Smooth muscle cell (in vitro differentiated cells): ENCODE results near the gene ADAMTSL5. TPM values are rescaled to one million over a fixed set of nuclear protein-coding genes. Genes with fewer than 3 reads are reported as not detected.

ENCODE experiments used
- DNase-seq: peaks from one replicate; lab custom pipeline; 2025; ENCODE audit not compliant: unreplicated experiment; lab: John Stamatoyannopoulos, UW
- H2AFZ ChIP-seq: fragments of 200-600 bp; sonication (generic); 2 replicates; pipeline ENCODE4 v1.6.0; 2016; ENCODE audit warnings: antibody characterized with exemption, low read depth, mild to moderate bottlenecking
- H3F3A ChIP-seq: fragments of 200-600 bp; sonication (generic); 2 replicates; pipeline ENCODE4 v1.6.0; 2017; ENCODE audit warnings: antibody characterized with exemption, low read depth
- H3K27ac ChIP-seq: fragments of 200-600 bp; sonication (generic); 2 replicates; pipeline ENCODE4 v1.5.1; 2016; ENCODE audit warnings: low read depth, mild to moderate bottlenecking
- H3K27me3 ChIP-seq: fragments of 200-600 bp; sonication (generic); 2 replicates; pipeline ENCODE4 v1.6.1; 2016; ENCODE audit warnings: low read depth, mild to moderate bottlenecking
- H3K36me3 ChIP-seq: fragments of 200-600 bp; sonication (generic); 2 replicates; pipeline ENCODE4 v1.5.1; 2016; ENCODE audit warnings: low read depth
- H3K4me1 ChIP-seq: fragments of 200-600 bp; sonication (generic); 2 replicates; pipeline ENCODE4 v1.5.1; 2016; ENCODE audit warnings: low read depth
- H3K4me2 ChIP-seq: fragments of 200-600 bp; sonication (generic); 2 replicates; pipeline ENCODE4 v1.6.0; 2016; ENCODE audit warnings: mild to moderate bottlenecking
- H3K4me3 ChIP-seq: fragments of 200-600 bp; sonication (generic); 2 replicates; pipeline ENCODE4 v1.5.1; 2016; ENCODE audit warnings: mild to moderate bottlenecking
- H3K79me2 ChIP-seq: fragments of 200-600 bp; sonication (generic); 2 replicates; pipeline ENCODE4 v1.6.0; 2016; ENCODE audit warnings: low read depth, mild to moderate bottlenecking
- H3K9ac ChIP-seq: fragments of 200-600 bp; sonication (generic); 2 replicates; pipeline ENCODE4 v1.6.0; 2016; ENCODE audit warnings: low read depth
- H3K9me3 ChIP-seq: fragments of 200-600 bp; sonication (generic); replicated peaks from 2 replicates; pipeline ENCODE4 v1.5.1; 2016; ENCODE audit warnings: low read depth
- H4K20me1 ChIP-seq: fragments of 200-600 bp; sonication (generic); 2 replicates; pipeline ENCODE4 v1.6.0; 2016; ENCODE audit warnings: low read depth
- WGBS: methylation state at CpG from one replicate; pipeline ENCODE4 v1.1.7; 2016; ENCODE audit warnings: low lambda C conversion rate; 5-methylcytosine and 5-hydroxymethylcytosine counted together
- polyA plus RNA-seq: library from polyadenylated mRNA; unstranded; fragments of >200 nt; fragmentation: Nextera tagmentation; extraction: Ambion mirVana; gene quantifications from 2 replicates; pipeline ENCODE4 v1.2.1, GENCODE V29; 2016
- total RNA-seq: library from RNA; depleted of rRNA; stranded (reverse); fragments of >200 nt; gene quantifications from 2 replicates; pipeline ENCODE4 v1.2.3, GENCODE V29; 2014
- TF ChIP-seq, protein P1 (sequence below): fragments of 200-600 bp; sonication (generic); IDR thresholded peaks from 2 replicates; pipeline ENCODE4 v1.5.1; 2017; ENCODE audit warnings: borderline replicate concordance, mild to moderate bottlenecking, antibody characterized with exemption; ENCODE audit not compliant: insufficient read depth, poor library complexity, severe bottlenecking

Gene ADAMTSL5
- total and polyA plus RNA-seq, 2 experiments from 2014 or later: 16.4 to 24.3 TPM

DNA sequence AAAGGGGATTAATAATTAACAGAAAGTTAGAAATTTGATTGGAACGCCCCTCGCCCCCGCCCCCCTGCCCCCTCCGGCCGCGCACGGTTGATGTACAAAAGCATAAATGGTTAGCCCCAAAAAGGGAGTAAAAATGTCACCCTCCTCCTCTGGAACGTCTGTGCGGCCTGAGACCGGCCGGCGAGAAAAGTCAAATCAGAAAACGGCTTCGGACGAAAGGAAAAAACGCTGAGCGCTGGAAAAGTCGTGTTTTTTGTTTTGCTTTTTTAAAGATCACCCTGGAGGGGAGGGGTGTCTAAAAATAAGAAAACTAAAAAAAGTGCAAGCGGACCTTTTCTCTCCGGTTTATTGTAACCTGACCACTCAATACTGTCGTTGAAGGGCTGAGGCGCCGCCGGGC is 42.1 kb upstream of the ADAMTSL5 start:
- Histone ChIP-seq H3K9me3 (no peaks in the 10 kb centered on the region), H3K4me1 (no peaks in the 10 kb centered on the region), H3K27ac (no peak overlapping the region), H3K4me2 (no peak overlapping the region), H3K36me3 (no peaks in the 10 kb centered on the region), H2AFZ (no peak overlapping the region), H3K9ac (no peak overlapping the region), H3K27me3 (no peaks in the 10 kb centered on the region), H3K79me2 (peaks cover 28% of the 10 kb centered on the region), H4K20me1 (peaks cover 74% of the 10 kb centered on the region), H3K4me3 (no peak overlapping the region), H3F3A (no peaks in the 10 kb centered on the region)
- TF ChIP-seq, protein P1, sequence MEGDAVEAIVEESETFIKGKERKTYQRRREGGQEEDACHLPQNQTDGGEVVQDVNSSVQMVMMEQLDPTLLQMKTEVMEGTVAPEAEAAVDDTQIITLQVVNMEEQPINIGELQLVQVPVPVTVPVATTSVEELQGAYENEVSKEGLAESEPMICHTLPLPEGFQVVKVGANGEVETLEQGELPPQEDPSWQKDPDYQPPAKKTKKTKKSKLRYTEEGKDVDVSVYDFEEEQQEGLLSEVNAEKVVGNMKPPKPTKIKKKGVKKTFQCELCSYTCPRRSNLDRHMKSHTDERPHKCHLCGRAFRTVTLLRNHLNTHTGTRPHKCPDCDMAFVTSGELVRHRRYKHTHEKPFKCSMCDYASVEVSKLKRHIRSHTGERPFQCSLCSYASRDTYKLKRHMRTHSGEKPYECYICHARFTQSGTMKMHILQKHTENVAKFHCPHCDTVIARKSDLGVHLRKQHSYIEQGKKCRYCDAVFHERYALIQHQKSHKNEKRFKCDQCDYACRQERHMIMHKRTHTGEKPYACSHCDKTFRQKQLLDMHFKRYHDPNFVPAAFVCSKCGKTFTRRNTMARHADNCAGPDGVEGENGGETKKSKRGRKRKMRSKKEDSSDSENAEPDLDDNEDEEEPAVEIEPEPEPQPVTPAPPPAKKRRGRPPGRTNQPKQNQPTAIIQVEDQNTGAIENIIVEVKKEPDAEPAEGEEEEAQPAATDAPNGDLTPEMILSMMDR: no peak
- no peak for DNase-seq
- WGBS: 97% methylated on average over 20 of the region's 24 CpGs

DNA sequence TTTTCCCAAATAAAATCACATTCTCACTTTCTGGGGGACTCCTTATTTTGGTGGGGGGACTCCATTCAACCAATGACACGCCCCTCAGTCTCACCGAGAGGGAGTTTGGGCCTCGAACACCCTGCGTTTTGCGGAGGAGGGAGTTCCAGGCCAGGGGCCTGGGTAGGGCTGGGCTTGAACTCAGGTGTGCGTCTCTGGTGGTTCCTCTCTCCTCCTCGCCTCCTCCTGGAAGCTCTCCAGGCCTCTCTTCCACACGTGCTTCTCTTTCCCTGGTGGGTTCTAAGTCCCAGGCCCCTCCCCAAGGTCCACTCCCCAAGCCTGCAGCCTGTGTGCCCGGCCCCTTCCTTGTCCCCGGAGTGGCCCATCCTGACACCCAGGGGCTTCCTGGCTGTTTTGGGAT is 40.6 kb upstream of the ADAMTSL5 start:
- TF ChIP-seq, protein P1: no peak
- no peak overlapping the region for H3K9ac ChIP-seq

DNA sequence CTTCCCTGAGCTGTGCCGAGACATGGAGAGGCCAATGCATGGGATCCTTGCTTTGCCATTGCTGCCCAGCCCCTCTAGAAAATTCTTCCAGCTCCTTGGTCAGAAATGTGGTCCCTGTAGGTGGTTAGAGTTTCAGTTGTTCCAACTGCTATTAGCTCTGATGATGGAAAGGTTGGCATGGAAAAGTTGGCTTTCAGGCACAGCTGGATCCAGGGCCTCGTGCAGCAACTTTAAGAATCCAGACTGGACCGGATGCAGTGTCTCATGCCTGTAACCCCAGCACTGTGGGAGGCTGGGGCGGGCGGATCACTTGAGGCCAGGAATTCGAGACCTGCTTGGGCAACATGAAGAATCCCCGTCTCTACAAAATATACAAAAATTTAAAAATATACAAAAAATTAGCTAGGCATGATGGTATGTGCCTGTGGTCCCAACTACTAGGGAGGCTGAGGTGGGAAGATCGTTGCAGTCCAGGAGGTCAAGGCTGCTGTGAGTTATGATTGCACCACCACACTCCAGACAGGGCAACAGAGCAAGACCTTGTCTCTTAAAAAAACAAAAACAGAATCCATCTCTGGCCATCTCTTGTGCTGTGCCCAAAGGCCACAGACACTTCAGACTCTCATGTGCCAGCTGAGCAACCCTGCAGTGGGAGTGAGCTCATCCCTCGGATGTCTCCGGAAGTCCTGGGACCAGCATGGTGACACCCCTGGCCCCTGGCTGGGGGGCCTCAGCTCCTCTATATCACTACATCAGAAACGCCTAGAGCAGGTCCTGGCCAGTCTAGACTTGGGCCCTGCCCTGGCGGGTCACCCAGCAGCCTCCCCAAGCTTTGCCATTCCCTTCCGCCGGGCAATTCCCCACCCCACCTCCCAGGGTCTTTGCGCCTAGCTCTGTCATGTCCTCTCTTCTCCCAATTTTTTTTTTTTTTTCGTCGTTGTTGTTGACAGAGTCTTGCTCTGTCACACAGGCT is 38.5 kb upstream of the ADAMTSL5 start:
- no peak overlapping the region for H3K4me2 ChIP-seq
- WGBS: 92% methylated on average over 17 of the region's 17 CpGs
- no peaks in the 10 kb centered on the region for H3K36me3 ChIP-seq

More for the DNA sequence above, 40.6 kb upstream of the ADAMTSL5 start:
- Histone ChIP-seq H3K4me1 (no peaks in the 10 kb centered on the region), H4K20me1 (peaks cover 58% of the 10 kb centered on the region), H3K27ac (no peak overlapping the region), H3K79me2 (peaks cover 13% of the 10 kb centered on the region), H2AFZ (no peak overlapping the region), H3F3A (no peaks in the 10 kb centered on the region), H3K27me3 (no peaks in the 10 kb centered on the region), H3K4me3 (no peak overlapping the region), H3K4me2 (no peak overlapping the region), H3K9me3 (no peaks in the 10 kb centered on the region), H3K36me3 (no peaks in the 10 kb centered on the region)
- 88% methylated on average over 9 of the region's 10 CpGs for WGBS
- DNase-seq: no peak

More for the DNA sequence above, 38.5 kb upstream of the ADAMTSL5 start:
- Histone ChIP-seq H4K20me1 (peaks cover 38% of the 10 kb centered on the region), H3K27me3 (no peaks in the 10 kb centered on the region), H3K27ac (no peak overlapping the region), H3K79me2 (peaks cover 1% of the 10 kb centered on the region), H3K4me3 (no peak overlapping the region), H3K4me1 (no peaks in the 10 kb centered on the region), H3K9me3 (no peaks in the 10 kb centered on the region), H3F3A (no peaks in the 10 kb centered on the region), H3K9ac (no peak overlapping the region), H2AFZ (no peak overlapping the region)
- TF ChIP-seq, protein P1: no peak
- no peak for DNase-seq
